ENCODE measurements around the gene MLH3.

DNA sequence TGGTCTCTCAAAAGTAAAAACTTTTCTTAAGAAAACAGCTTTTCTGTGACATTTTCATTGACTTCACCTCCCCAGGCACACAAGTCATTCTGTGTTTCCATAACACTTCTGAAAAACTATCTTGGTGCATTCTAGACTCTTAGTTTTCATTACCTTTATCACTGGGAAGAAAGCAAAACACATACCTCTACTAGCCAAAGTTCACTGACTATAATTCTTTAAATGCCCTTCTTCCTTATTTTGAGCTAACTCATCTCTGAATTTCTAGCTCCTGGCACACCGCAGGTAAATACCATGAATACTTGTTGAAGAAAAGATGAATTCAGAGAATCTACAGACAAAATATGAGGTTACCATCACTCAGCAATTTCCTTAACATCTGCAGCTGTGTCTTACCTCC lies 21.1 kb downstream of the MLH3 start:
- no peak for TF ChIP-seq OSR1 (CRISPR knock-in tag; IDR thresholded peaks at IDR 0.05)
- no peak for TF ChIP-seq PPARA (CRISPR knock-in tag; IDR thresholded peaks at IDR 0.05; ENCODE audit: borderline replicate concordance)
- TF ChIP-seq ISL1 (CRISPR knock-in tag; IDR thresholded peaks at IDR 0.05), result no peak
- TF ChIP-seq, protein P1, sequence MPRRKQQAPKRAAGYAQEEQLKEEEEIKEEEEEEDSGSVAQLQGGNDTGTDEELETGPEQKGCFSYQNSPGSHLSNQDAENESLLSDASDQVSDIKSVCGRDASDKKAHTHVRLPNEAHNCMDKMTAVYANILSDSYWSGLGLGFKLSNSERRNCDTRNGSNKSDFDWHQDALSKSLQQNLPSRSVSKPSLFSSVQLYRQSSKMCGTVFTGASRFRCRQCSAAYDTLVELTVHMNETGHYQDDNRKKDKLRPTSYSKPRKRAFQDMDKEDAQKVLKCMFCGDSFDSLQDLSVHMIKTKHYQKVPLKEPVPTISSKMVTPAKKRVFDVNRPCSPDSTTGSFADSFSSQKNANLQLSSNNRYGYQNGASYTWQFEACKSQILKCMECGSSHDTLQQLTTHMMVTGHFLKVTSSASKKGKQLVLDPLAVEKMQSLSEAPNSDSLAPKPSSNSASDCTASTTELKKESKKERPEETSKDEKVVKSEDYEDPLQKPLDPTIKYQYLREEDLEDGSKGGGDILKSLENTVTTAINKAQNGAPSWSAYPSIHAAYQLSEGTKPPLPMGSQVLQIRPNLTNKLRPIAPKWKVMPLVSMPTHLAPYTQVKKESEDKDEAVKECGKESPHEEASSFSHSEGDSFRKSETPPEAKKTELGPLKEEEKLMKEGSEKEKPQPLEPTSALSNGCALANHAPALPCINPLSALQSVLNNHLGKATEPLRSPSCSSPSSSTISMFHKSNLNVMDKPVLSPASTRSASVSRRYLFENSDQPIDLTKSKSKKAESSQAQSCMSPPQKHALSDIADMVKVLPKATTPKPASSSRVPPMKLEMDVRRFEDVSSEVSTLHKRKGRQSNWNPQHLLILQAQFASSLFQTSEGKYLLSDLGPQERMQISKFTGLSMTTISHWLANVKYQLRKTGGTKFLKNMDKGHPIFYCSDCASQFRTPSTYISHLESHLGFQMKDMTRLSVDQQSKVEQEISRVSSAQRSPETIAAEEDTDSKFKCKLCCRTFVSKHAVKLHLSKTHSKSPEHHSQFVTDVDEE (CRISPR knock-in tag; IDR thresholded peaks at IDR 0.05), result no peak
- TF ChIP-seq, protein P2, sequence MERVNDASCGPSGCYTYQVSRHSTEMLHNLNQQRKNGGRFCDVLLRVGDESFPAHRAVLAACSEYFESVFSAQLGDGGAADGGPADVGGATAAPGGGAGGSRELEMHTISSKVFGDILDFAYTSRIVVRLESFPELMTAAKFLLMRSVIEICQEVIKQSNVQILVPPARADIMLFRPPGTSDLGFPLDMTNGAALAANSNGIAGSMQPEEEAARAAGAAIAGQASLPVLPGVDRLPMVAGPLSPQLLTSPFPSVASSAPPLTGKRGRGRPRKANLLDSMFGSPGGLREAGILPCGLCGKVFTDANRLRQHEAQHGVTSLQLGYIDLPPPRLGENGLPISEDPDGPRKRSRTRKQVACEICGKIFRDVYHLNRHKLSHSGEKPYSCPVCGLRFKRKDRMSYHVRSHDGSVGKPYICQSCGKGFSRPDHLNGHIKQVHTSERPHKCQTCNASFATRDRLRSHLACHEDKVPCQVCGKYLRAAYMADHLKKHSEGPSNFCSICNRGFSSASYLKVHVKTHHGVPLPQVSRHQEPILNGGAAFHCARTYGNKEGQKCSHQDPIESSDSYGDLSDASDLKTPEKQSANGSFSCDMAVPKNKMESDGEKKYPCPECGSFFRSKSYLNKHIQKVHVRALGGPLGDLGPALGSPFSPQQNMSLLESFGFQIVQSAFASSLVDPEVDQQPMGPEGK (CRISPR knock-in tag; IDR thresholded peaks at IDR 0.05; ENCODE audit: borderline replicate concordance), result no peak
- no peak for TF ChIP-seq ZNF70 (CRISPR knock-in tag; IDR thresholded peaks at IDR 0.05)
- TF ChIP-seq CSDC2 (CRISPR knock-in tag; IDR thresholded peaks at IDR 0.05), result no peak
- TF ChIP-seq, protein P3, sequence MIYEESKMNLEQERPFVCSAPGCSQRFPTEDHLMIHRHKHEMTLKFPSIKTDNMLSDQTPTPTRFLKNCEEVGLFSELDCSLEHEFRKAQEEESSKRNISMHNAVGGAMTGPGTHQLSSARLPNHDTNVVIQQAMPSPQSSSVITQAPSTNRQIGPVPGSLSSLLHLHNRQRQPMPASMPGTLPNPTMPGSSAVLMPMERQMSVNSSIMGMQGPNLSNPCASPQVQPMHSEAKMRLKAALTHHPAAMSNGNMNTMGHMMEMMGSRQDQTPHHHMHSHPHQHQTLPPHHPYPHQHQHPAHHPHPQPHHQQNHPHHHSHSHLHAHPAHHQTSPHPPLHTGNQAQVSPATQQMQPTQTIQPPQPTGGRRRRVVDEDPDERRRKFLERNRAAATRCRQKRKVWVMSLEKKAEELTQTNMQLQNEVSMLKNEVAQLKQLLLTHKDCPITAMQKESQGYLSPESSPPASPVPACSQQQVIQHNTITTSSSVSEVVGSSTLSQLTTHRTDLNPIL (CRISPR knock-in tag; IDR thresholded peaks at IDR 0.05; ENCODE audit: low read depth), result no peak
- TF ChIP-seq ZNF565 (CRISPR knock-in tag; conservative IDR thresholded peaks at IDR 0.05; ENCODE audit: low read depth), result no peak
- TF ChIP-seq ZFP3 (CRISPR knock-in tag; IDR thresholded peaks at IDR 0.05), result no peak
- no peak for TF ChIP-seq RARB (CRISPR knock-in tag; IDR thresholded peaks at IDR 0.05)
